IMR-90 (cell line): ENCODE results near the gene SSR3. TPM values are rescaled to one million over a fixed set of nuclear protein-coding genes. Genes with fewer than 3 reads are reported as not detected.

Source experiments
- ATAC-seq: fragments of 200-7000 bp; cut with Tn5 transposase; 2 replicates; pipeline ENCODE4 v1.9.1; 2020; ENCODE audit warnings: low read depth, mild to moderate bottlenecking, moderate library complexity
- BruUV-seq: library from RNA; stranded (reverse); fragments of 400-500 nt; replicated peaks from 2 replicates; lab custom pipeline; 2021; lab: Mats Ljungman, UMichigan
- CTCF ChIA-PET: fragments of 300-600 bp; formaldehyde crosslinking; extraction: SDS; loops from one replicate; lab custom pipeline; 2021; ENCODE audit warnings: antibody characterized with exemption; lab: Yijun Ruan, JAX
- POLR2A ChIA-PET: fragments of 300-600 bp; sonication (Branson Sonifier 250); formaldehyde crosslinking; loops from one replicate; lab custom pipeline; 2022; ENCODE audit warnings: antibody characterized with exemption; ENCODE audit not compliant: unreplicated experiment; lab: Charles Lee
- DNase-seq: peaks from one replicate; pipeline ENCODE4 v3.0.0; 2013
- H2AFZ ChIP-seq: replicated peaks from 2 replicates; pipeline ENCODE3; 2013; ENCODE audit warnings: low read length, mild to moderate bottlenecking; ENCODE audit not compliant: poor library complexity
- H2AK5ac ChIP-seq: 2 replicates; pipeline ENCODE4 v1.6.1; 2013; ENCODE audit warnings: low read depth, low read length, inconsistent platforms
- H2AK9ac ChIP-seq: replicated peaks from 2 replicates; pipeline ENCODE3; 2013; ENCODE audit warnings: mild to moderate bottlenecking, low read depth, low read length, moderate library complexity; ENCODE audit not compliant: poor library complexity
- H2BK120ac ChIP-seq: 2 replicates; pipeline ENCODE4 v1.6.1; 2013; ENCODE audit warnings: low read depth, low read length, inconsistent platforms
- H2BK15ac ChIP-seq: 3 replicates; pipeline ENCODE4 v1.6.1; 2013; ENCODE audit warnings: low read depth, low read length, inconsistent platforms
- H2BK20ac ChIP-seq: 2 replicates; pipeline ENCODE4 v1.6.1; 2013; ENCODE audit warnings: low read depth, mild to moderate bottlenecking, inconsistent platforms, low read length, moderate library complexity
- H2BK5ac ChIP-seq: 2 replicates; pipeline ENCODE4 v1.6.1; 2013; ENCODE audit warnings: mild to moderate bottlenecking, low read depth, low read length, inconsistent platforms; ENCODE audit not compliant: poor library complexity, severe bottlenecking
- H3K14ac ChIP-seq: replicated peaks from 2 replicates; pipeline ENCODE4 v1.6.1; 2013; ENCODE audit warnings: low read depth, low read length, inconsistent platforms
- H3K18ac ChIP-seq: 2 replicates; pipeline ENCODE4 v1.6.1; 2013; ENCODE audit warnings: low read depth, low read length, control low read depth
- H3K23ac ChIP-seq: 2 replicates; pipeline ENCODE4 v1.6.1; 2013; ENCODE audit warnings: low read depth, low read length, inconsistent platforms
- H3K27ac ChIP-seq: 2 replicates; pipeline ENCODE4 v1.5.1; 2013; ENCODE audit warnings: mild to moderate bottlenecking, control low read depth, low read length; ENCODE audit not compliant: insufficient read depth
- H3K27me3 ChIP-seq: 2 replicates; pipeline ENCODE4 v1.6.1; 2013; ENCODE audit warnings: low read length; ENCODE audit not compliant: control insufficient read depth, insufficient read depth
- H3K36me3 ChIP-seq: 2 replicates; pipeline ENCODE4 v1.6.1; 2013; ENCODE audit warnings: low read length, mixed read lengths; ENCODE audit not compliant: control insufficient read depth, insufficient read depth
- H3K4ac ChIP-seq: 2 replicates; pipeline ENCODE4 v1.6.1; 2013; ENCODE audit warnings: low read depth, low read length, inconsistent platforms
- H3K4me1 ChIP-seq: 2 replicates; pipeline ENCODE4 v1.6.1; 2013; ENCODE audit warnings: low read length, mixed read lengths; ENCODE audit not compliant: control insufficient read depth, insufficient read depth
- H3K4me2 ChIP-seq: 2 replicates; pipeline ENCODE4 v1.6.1; 2013; ENCODE audit warnings: low read depth, mild to moderate bottlenecking, control low read depth, low read length, moderate library complexity
- H3K4me3 ChIP-seq: 2 replicates; pipeline ENCODE4 v1.5.1; 2013; ENCODE audit warnings: low read depth, mild to moderate bottlenecking, control low read depth, low read length, moderate library complexity; ENCODE audit not compliant: insufficient read depth
- H3K56ac ChIP-seq: 2 replicates; pipeline ENCODE4 v1.6.1; 2013; ENCODE audit warnings: low read length, inconsistent platforms; ENCODE audit not compliant: insufficient read depth; ENCODE audit errors: extremely low read depth
- H3K79me1 ChIP-seq, 2 experiments: 2 replicates each; pipeline ENCODE4 v1.6.1; 2013; ENCODE audit warnings: low read length in 2 of 2, inconsistent platforms in 1 of 2, low read depth in 1 of 2
- H3K9ac ChIP-seq: 2 replicates; pipeline ENCODE4 v1.6.1; 2013; ENCODE audit warnings: low read depth, low read length, control low read depth
- H3K9me1 ChIP-seq: 2 replicates; pipeline ENCODE4 v1.6.1; 2013; ENCODE audit warnings: low read length, inconsistent platforms; ENCODE audit not compliant: insufficient read depth
- H3K9me3 ChIP-seq: 2 replicates; pipeline ENCODE4 v1.6.1; 2013; ENCODE audit warnings: low read length; ENCODE audit not compliant: control insufficient read depth, insufficient read depth
- H4K20me1 ChIP-seq: 2 replicates; pipeline ENCODE4 v1.6.1; 2013; ENCODE audit warnings: low read length, inconsistent platforms; ENCODE audit not compliant: insufficient read depth
- H4K5ac ChIP-seq: 2 replicates; pipeline ENCODE4 v1.6.1; 2013; ENCODE audit warnings: mild to moderate bottlenecking, low read depth, low read length, control low read depth
- H4K8ac ChIP-seq, 2 experiments: 2 replicates each; pipeline ENCODE4 v1.6.1; 2013; ENCODE audit warnings: low read depth in 2 of 2, low read length in 2 of 2, control low read depth in 1 of 2, inconsistent platforms in 1 of 2
- H4K91ac ChIP-seq: 2 replicates; pipeline ENCODE4 v1.6.1; 2013; ENCODE audit warnings: low read depth, low read length, inconsistent platforms; ENCODE audit not compliant: insufficient read depth
- ELK1 ChIP-seq: fragments of 150-350 bp; IDR thresholded peaks from 2 replicates; pipeline ENCODE4 v1.6.1; 2016; ENCODE audit warnings: low read depth, mild to moderate bottlenecking, low read length, moderate library complexity, borderline replicate concordance
- NFE2L2 ChIP-seq: fragments of 150-350 bp; IDR thresholded peaks from 2 replicates; pipeline ENCODE4 v1.6.1; 2016; ENCODE audit warnings: low read depth, mild to moderate bottlenecking, low read length
- WGBS, 2 experiments: methylation state at CpG; one replicate each; pipeline versions ENCODE4 v1.1.5 to v1.1.7; 2013; ENCODE audit warnings: missing lambda C conversion rate in 2 of 2; ENCODE audit not compliant: insufficient read length in 1 of 2; ENCODE audit errors: extremely low coverage in 2 of 2; 5-methylcytosine and 5-hydroxymethylcytosine counted together
- dilution Hi-C: fragments of 300-500 bp; cut with HindIII; formaldehyde crosslinking; loops from one replicate; pipeline ENCODE4 v1.14.3; 2018; ENCODE audit warnings: low sequenced_read_pairs; ENCODE audit not compliant: unreplicated experiment
- in situ Hi-C: fragments of 300-500 bp; cut with MboI; formaldehyde crosslinking; loops from 3 replicates; pipeline ENCODE4 v1.14.3; 2019; ENCODE audit warnings: low sequenced_read_pairs, inconsistent platforms, mixed read lengths
- intact Hi-C: fragments of 100-400 bp; cut with micrococcal nuclease; formaldehyde crosslinking; loops from 2 replicates; pipeline ENCODE4 v1.10.0; 2022
- polyA plus RNA-seq, 3 experiments: library from polyadenylated mRNA; depleted of rRNA; stranded (reverse); fragments of >200 nt; gene quantifications; 2 replicates each; pipeline ENCODE4 v1.2.3, GENCODE V29; 2012; ENCODE audit warnings: low replicate concordance in 1 of 3
- total RNA-seq: library from RNA; depleted of rRNA; stranded (reverse); fragments of >200 nt; gene quantifications from 2 replicates; pipeline ENCODE4 v1.2.3, GENCODE V29; 2012

SSR3 gene
- total and polyA plus RNA-seq, 2 of the 4 experiments (the other 2 are of a cell fraction) = 246 to 608 TPM

DNA sequence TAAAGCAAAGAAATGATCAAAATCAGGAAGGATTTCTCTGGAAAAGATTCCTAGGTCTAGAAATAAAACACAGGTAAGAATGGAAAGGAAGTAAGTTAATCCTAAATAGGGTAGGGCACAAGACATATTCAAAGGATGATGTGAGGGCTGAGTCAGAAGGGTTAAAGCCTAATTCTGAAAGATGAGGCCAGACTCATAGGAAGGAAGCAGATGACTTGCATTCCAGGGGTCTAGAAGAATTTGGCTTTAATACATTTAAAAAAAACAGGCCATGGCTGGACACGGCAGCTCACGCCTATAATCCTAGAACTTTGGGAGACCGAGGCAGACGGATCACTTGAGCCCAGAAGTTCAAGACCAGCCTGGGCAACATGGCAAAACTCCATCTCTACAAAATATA, 3.2 kb downstream of the SSR3 start:
- intact Hi-C loops = loop anchor here (1.0 to 5.0 kb wide), 3 partner anchors 124 to 586 kb away; no protein-coding TSS in a partner anchor
- H3K4me2 ChIP-seq = peak overlapping the region; percentile 77
- dilution Hi-C loops = no loop called here
- H3K56ac ChIP-seq = peak overlapping the region; percentile 29; the same call in 1 of the 2 replicates
- peak overlapping the region; percentile 86 for H3K27ac ChIP-seq
- no peak overlapping the region for H2AK9ac ChIP-seq
- H3K4ac ChIP-seq = peak overlapping the region; percentile 97; the same call in 1 of the 2 replicates
- no peaks in the 10 kb centered on the region for H3K9me3 ChIP-seq
- peak overlapping the region; percentile 70 to 83 for H4K8ac ChIP-seq
- H2BK120ac ChIP-seq = peak overlapping the region; percentile 95; the same call in 1 of the 2 replicates
- ATAC-seq (peak; percentile 33), DNase-seq (peak; percentile 89)
- peak overlapping the region; percentile 81; the same call in 1 of the 2 replicates for H2BK20ac ChIP-seq
- no peak overlapping the region for H3K4me3 ChIP-seq
- no peak overlapping the region for H2AFZ ChIP-seq
- H4K20me1 ChIP-seq = peaks cover 41% of the 10 kb centered on the region; the same call in 1 of the 2 replicates
- BruUV-seq = no TSS peak
- H4K91ac ChIP-seq = peak overlapping the region; percentile 1; the same call in 1 of the 2 replicates
- peaks cover 24% of the 10 kb centered on the region for H3K36me3 ChIP-seq
- H3K79me1 ChIP-seq = peaks cover 4 to 37% of the 10 kb centered on the region in 2 experiments; a peak in 3 of 4 replicates
- H3K18ac ChIP-seq = peak overlapping the region; percentile 79; the same call in 1 of the 2 replicates
- H2BK5ac ChIP-seq = peak overlapping the region; percentile 98
- in situ Hi-C loops = no loop called here
- peaks cover 5% of the 10 kb centered on the region for H3K9me1 ChIP-seq
- peak overlapping the region; percentile 57 for H4K5ac ChIP-seq
- 0 out of 2 replicates have a peak overlapping the region, but pooled peaks have one; percentile 20 for H3K9ac ChIP-seq
- POLR2A ChIA-PET = no interaction called here
- peaks cover 14% of the 10 kb centered on the region for H3K4me1 ChIP-seq
- H2AK5ac ChIP-seq = peak overlapping the region; percentile 45
- peak overlapping the region; percentile 97 for H3K14ac ChIP-seq
- CTCF ChIA-PET = interaction anchor here (0.6 kb wide), 1 partner anchor 9 kb away, joined by 3 read pairs; no protein-coding TSS in a partner anchor
- no peak overlapping the region for H2BK15ac ChIP-seq
- TF ChIP-seq NFE2L2 = peak; percentile 44; the same call in 1 of the 2 replicates
- no peak for TF ChIP-seq ELK1
- WGBS, 2 experiments = no CpG with 5 or more reads among the region's 4 CpGs
- H3K23ac ChIP-seq = peak overlapping the region; percentile 98; the same call in 1 of the 2 replicates
- H3K27me3 ChIP-seq = no peaks in the 10 kb centered on the region
